Stomach (tissue), 4 donors: ENCODE data around the gene LGR5.

Experiments used
- CTCF ChIP-seq, 7 experiments: fragments of 450-650 bp in 4 of 7; fragments of 200-600 bp in 3 of 7; sonication (generic) in 3 of 7; IDR thresholded peaks; one replicate each; pipeline ENCODE4 v1.5.1; 2016 to 2019; ENCODE audit warnings: antibody characterized with exemption in 7 of 7, control low read depth in 2 of 7, mild to moderate bottlenecking in 1 of 7
- POLR2A ChIP-seq, 4 donors: fragments of 450-650 bp; IDR thresholded peaks; one replicate each; pipeline ENCODE4 v1.6.1; 2016; ENCODE audit warnings: antibody characterized with exemption in 4 of 4, control low read depth in 2 of 4, mild to moderate bottlenecking in 1 of 4, moderate library complexity in 1 of 4
- POLR2AphosphoS5 ChIP-seq, 3 donors: sonication (generic); formaldehyde crosslinking; IDR thresholded peaks; one replicate each; pipeline ENCODE4 v1.6.1; 2016; ENCODE audit warnings: antibody characterized with exemption in 3 of 3

GRCh38 chr12:71455028-71455737 is 15.6 kb downstream of the LGR5 start:
- TF ChIP-seq CTCF (IDR thresholded peaks at IDR 0.05) (no peak), POLR2AphosphoS5 (IDR thresholded peaks at IDR 0.05) (no peak), POLR2A (IDR thresholded peaks at IDR 0.05) (no peak)
